GM21381 (cell line): ENCODE data around the gene TRPC6.
"Not testable (repeated sequence)": the region's sequence is repeated elsewhere in the genome, so short reads cannot be mapped to it uniquely, and the experiment has no call there.

Source experiments
- ATAC-seq: cut with Tn5 transposase; IDR thresholded peaks from one replicate; pipeline ENCODE4 v1.9.1; 2021; ENCODE audit warnings: mild to moderate bottlenecking, moderate library complexity; ENCODE audit not compliant: unreplicated experiment

The TRPC6 gene

DNA sequence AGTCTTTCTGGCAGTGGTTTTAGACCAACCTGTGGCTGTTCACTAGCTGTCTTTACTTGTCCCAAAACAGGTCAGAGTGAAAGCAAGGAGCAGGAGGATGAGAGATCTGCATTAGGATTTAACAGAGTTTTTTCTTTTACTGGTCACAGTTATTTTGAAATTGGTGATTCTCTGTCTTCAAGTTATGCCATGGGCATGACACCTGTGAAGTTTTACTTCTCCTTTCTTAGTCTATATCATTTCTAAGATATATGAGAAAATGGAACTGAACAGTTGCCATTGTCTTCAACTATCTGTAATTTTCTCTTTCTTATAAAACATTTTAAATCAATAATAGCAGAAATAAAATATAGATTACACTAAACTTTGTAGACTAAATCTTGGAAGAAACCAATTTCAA lies 60.6 kb downstream of the TRPC6 start:
- no peak for ATAC-seq

DNA sequence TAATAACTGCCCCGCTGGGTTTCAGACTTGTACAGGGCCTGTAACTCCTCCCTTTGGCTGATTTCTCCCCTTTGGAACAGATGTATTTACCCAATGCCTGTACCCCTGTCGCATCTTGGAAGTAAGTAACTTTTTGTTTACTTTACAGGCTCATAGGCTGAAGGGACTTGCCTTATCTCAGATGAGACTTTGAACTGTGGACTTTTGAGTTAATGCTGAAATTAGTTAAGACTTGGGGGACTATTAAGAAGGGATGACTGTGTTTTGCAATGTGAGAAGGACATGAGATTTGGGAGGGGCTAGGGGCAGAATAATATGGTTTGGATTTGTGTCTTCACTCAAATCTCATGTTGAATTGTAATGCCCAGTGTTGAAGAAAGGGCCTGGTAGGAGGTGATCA lies 62.0 kb downstream of the TRPC6 start:
- ATAC-seq: no peak

DNA sequence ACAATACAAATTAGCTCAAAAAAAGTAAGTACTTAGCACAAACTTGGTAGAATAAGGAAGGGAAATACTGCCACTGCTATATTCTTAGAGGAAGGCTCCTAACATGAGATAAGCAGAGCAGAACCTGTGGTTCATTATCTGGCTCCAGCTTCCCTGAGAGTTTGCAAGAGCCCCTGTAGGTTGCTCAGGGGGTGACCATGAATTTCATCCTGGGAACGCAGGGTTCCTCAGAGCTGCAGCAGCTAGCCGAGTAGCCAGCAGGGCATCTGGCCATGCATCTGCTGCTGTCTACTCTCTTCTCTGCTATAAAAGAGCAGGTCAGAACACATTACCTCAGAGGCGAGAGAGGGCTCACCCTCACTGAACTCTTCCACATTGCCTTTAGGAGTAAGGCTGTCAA lies 67.3 kb downstream of the TRPC6 start:
- ATAC-seq: no peak

DNA sequence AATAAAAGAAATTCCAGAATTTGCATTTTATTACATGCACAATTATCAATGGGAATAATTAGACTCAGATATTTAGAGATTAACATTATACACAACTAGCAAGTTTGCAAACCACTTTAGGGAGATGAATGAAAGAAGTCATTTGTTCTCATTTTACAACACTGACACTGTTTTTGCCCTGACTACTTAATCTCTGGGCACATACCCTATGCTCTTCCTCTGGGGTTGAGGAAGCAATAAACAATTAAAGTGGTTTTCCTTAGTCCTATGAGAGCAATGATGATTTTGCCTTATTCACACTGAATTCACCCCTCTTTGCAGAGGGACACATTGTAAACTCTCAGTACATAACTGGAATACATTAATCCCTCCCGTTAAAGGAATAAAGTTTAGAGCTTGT lies 72.7 kb downstream of the TRPC6 start:
- no peak for ATAC-seq

DNA sequence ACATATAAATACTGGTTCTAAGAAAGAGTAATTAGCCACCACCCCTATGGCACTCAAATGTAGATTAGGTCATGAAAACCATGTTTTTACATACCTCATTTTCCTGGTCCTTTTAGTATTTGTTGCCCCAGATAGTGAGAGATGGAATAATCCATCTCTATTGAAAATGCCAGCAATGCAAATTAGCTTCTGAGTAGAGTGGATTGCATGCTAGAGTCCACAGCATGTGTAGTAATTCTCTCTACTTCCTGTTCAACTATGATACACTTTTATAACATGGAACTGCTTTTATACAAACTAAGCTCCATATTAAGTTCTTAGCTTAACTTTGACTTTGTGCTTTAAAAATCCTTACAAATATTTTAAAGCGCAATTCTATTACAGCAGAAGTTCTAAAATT lies 73.2 kb downstream of the TRPC6 start:
- ATAC-seq: no peak

DNA sequence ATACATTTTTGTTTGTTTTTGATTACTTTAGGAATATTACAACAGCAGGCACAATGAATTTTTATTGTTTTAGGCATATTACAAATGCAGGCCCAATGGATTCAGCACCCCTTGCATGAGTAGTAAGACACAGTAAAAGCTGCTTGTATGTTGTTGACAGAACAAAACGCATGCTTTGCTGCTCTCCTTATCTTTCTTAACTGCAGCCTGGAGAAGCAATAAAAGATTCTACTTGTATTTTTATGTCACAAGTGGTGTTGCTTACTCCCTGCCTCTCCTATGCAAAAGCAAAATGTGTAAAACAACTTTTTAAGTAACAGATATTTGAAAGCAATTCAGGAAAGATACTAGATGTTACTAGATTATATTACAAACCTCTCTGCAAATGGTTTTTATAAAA lies 73.9 kb downstream of the TRPC6 start:
- ATAC-seq: no peak

DNA sequence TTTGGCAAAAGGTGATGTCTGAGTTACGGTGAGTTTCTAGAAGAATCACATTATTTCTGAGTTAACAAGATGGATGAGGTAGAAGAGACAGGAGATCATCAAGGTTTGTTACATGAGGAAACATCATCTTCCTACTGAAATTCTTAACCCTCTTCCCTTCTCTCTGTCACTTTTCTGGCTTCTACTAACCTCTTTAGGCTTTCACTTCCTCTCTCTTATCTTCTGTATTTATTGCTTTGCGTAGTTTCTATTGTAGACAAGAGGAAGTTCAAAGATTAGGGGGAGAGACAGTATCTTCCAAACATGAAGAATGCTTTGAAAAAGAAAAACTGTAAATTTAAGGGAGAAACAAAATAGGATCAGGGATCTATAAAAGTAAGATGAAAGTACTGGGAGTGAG lies 75.4 kb downstream of the TRPC6 start:
- ATAC-seq: no peak

DNA sequence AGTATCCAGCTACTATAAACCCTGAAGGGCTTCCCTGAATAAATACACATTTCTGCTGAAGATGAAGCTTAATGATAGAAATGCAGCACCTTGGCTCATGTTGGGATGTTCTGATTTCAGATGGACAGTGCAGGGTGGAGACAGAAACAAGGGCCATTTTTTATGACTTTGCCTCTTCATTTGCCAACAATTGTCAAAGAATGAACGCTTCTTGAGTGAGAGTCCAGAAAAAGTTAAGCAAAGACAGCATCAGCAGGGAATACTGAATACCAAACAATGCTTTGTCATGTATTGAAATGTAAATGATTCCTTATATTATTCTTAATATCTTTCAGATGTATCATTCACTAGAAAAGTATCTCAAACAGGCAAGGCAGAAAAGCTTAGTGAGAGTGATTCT lies 84.9 kb downstream of the TRPC6 start:
- ATAC-seq: no peak

DNA sequence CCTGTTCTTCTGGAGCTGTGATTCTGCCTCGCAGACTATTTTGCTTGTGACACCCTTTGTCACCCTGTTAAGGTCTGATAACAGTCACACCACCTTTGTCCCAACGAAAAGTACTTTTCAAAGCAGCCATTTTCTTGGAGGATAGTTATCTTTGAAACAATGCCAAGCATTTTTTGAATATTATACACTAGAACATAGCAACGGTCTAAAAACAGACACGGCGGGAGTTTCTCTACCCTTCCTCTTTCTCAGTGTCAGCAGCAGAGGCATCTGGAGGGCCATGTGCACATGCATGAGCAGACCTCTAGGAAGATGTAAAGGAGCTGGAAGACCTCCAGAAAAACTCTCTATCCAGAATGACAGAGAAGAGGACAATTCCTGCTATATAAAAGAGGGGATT lies 86.5 kb downstream of the TRPC6 start:
- no peak for ATAC-seq

DNA sequence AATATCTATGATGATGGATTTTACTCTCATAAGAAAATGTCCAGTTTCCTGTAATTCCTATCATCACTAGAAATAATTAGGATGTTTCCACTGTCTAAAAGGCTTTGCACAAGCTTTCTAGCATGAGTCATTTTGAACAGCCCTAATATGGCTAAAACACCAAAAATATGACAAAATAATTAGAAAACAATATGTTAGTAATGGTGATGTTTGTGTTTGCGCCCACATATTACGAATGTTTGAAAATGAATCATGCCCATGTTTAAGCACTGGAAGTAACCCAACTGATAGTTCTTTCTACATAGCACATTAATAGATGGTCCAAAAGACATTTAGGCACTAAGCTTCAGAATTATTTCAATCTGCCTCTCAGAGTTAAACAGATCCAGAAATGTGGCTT lies 96.0 kb downstream of the TRPC6 start:
- ATAC-seq: no peak

DNA sequence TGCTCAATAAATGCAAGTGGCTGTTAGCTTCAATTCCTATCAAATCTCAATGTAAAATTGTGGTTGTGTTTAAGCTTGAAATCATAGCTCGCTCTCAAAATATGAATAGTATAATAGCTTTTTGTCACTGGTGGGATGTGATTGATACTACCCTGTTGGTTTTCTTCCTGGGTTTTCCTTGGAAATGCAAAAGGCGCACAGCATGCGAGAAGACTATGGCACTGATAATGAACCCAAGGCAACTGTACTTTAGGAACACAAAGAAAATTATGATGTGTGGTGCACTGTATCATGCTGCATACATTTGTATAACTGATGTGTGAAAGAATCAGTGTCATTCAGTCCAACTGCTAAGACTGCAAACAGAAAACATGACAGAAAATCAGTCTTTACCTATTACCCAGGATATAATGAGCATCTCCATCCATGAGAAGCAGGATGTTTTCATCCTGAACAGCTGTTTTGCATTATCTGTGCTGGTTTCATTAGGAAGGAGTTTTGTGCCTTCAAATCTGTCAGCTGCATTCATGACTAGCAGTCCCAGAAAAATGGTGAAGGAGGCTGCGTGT lies 101.2 kb downstream of the TRPC6 start:
- ATAC-seq: no peak

DNA sequence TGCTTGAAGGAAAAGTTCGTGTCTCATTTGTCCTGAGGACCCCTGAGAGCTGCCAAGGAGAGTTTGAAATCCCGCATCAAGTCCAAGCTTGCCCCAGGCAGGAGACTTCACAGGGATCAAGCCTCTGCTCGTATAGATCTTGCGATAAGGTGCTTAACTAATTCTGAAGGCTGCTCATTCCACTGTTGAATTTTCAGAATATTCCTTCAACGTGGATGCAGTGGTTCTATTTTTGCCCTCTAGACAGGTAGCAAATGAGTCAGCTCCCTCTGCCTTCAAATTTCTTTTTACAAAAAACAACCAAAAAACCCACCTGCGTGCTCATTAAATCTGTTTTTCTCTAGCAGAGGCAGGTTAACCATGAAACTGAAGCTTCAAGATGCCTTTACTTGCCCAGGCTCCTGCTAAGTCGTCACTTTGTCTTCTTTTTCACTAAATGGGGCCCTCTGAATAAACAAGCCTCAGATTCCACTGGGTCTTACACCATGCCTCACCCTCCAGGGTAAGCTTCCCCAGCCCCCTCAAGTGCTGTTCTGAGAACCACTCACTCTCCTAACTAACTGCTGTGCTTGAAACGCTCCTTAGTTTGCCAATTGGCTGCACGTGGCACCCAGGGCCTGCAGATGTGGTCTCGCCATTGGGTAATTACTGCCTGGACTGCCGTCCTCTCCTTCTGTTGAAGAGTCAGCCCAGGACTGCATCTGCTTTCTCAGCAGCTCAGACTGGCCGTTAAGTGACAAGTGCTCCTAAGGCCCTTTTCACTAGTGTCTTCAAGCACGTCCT lies 105.0 kb downstream of the TRPC6 start:
- no peak for ATAC-seq

DNA sequence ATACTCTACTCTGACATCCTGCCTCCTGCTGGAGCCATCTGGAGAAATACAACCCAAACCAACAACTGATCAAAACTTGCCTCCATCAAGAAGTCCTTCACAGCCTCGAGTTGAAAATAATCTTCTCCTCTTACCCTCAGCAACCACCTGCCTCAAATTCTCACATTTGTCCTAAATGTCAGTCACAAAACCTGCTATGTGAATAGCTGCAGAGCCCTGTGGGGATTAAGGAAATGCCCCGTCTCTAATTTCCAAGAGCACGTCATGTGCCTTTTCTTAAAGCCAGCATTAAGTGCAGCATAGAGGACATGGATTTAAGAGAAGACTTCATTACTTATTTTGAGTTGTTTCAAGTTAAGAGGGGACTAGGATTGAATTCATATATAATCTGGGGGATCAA lies 105.9 kb downstream of the TRPC6 start:
- no peak for ATAC-seq

DNA sequence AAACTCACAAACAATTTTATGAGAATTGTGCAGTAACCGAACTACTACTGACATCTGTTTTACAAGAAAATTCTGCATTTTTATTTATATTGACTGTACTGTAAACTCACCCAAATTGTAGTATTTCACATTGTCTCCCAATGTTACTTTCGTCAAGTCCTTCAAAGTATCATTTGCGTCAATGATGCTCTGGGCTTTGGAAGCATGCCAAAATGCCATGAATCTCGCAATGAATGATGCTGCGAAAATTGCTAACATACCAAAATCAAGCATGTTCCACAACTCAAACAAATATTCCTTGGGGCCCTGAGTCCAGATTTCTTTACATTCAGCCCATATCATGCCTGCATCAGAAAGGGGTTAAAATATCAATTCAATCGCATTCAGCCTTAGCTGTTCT lies 107.6 kb downstream of the TRPC6 start:
- ATAC-seq: no peak

DNA sequence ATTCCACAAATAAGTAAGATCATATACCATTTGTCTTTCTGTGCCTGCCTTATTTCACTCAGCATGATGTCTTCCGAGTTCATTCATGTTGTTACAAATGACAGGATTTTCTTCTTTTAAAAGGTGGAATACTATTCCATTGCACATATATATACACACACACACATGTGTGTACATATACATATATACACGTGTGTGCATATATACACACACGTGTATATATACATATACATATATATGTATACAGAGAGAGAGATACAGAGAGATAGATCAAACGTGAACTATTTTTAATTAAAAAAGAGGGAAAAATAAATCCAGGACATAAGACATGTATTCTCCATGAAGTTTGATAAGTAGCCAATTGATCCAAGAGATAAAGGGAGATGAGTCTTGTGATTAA lies 108.1 kb downstream of the TRPC6 start:
- ATAC-seq: no peak

DNA sequence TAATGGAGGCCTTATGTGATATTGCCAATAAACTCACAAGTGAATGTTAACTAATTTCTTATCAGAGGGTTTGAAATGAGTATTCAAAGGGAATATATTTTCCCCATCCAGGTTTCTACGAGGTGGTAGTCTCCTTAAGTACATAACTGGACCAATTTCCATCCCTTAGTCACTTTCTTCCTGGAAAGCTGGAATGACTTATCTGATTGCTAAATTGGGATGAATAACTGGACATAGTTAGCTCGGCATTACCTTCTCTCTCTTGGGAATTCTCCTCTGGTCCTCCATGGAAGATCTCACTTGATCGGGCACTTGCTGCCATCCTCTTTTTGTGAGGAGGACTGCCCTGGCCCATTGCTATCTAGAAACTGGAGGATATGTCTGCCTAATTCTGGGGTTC lies 109.1 kb downstream of the TRPC6 start:
- no peak for ATAC-seq

DNA sequence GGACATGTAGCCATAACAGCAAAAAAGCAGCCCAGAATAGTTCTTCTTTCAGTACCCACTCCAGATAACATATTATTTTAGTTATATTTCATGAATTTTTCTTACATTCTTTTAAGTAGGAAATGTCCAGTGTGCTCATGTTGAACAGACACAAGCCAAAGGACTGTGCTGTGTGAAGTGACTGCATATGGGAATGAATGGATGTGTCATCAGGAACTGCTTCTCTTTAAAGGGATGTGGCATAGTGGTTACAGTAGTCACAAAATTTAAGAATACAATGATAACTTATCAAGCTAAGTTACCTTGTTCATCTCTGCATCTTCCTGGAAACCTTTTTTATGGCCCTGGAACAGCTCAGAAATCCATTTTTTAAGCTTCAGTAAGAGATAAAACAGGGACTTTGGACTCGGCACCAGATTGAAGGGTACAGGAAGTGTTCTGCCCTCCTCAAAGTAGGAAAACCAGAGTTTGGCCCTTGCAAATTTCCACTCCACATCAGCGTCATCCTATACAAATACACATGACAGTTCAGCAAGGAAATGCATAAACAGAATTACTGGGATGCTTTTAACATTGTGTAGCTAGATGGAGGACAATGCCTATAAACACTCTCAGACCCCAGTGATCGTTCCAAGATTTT lies 112.8 kb downstream of the TRPC6 start:
- no peak for ATAC-seq

DNA sequence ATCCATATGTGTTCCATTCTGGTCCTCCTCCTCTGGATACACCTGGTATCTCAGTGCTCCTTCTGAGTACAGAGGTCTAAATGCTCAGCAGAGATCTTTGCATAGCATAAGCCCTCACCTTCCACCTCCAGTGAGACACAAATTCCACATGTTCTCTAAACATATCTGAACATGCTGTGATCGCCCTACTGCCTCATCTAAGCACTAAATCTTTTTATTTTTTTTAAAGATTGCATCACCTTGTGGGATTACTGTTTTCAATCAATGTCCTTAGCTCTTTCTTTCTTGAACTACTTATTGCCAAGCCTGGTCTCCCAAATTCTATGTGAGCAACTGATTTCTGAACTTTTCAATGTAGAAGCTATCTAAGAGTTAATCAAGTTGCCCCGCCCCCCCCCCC lies 113.4 kb downstream of the TRPC6 start:
- no peak for ATAC-seq

DNA sequence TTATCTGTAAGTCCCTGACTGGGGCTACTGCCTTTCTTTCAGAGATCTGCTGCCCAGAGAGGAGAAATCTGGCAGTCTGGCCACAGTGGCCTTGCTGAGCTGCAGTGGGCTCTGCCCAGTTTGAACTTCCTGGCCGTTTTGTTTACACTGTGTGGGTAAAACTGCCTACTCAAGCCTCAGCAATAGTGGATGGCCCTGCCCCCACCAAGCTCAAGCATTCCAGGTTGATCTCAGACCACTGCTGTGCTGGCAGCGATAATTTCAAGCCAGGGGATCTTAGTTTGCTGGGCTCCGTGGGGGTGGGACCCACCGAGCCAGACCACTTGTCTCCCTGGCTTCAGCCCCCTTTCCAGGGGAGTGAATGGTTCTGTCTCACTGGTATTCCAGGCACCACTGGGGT lies 117.5 kb downstream of the TRPC6 start:
- no peak for ATAC-seq

DNA sequence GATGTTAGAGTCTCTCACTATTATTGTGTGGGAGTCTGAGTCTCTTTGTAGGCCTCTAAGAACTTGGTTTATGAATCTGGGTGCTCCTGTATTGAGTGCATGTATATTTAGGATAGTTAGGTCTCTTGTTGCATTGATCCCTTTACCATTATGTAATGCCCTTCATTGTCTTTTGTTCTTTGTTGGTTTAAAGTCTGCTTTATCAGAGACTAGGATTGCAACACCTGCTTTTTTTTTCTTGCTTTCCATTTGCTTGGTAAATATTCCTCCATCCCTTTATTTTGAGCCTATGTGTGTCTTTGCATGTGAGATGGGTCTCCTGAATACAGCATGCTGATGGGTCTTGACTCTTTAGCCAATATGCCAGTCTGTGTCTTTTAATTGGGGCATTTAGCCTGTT lies 119.4 kb downstream of the TRPC6 start:
- not testable (repeated sequence) for ATAC-seq

DNA sequence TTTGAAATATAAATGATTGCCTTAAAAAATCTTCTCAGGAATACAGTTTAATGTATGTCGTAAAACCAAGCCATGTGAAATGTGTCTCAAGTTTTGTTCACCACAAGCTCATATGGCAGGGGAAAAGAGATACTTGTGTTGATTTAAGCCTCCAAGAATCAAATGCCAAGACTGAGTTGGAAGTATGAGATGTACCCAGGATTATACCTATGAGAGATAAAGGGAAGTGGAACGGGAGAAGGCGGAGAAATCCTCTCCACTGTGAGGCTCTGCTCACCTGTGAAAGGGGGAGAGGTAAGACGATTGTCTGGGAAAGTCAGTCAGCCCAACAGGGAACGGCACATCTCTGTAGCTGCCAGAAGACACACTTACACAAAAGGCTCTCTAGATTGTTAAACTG lies 124.8 kb downstream of the TRPC6 start:
- no peak for ATAC-seq

DNA sequence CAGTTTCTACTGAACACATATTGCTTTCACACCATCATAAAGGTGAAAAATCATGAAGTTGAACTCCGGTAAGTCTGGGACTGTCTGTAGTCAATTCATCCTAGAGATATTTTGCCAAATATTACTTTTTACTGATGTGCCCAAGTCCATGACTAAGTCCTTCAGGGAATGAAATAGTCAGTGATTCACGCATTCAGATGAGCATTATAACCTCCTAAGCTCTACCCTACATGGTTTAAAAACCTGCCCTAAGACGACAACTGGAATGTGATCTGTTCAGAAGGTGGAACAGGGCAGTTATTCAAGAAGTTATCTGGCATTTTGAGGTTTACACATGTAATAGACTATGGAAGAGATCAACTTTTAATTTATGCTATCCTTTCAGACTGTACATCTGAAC lies 125.6 kb downstream of the TRPC6 start:
- no peak for ATAC-seq

DNA sequence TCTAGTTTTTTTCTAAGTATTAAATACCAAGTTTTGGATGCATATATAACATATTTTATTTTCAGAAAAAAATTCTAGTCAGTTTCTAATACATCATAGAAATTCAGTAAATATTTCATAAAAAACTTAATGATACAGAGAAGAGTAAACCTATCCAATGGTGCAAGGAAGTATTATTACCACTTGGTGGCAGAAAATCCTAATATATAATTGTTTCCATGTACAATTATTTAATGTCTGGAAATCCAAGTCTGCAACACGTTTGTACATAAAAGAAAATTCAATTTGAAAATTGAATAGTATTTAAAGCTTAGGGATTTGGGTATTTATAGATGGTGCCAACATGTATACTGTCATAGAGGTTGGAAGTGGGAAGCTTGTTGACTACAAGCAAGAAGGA lies 127.0 kb downstream of the TRPC6 start:
- no peak for ATAC-seq
